Parathyroid adenoma (tissue), 2 donors: ENCODE measurements around the gene PPP1CC.

ENCODE experiments used
- H2AFZ ChIP-seq: fragments of 300-600 bp; sonication (generic); one replicate; pipeline ENCODE4 v1.7.0; 2017; ENCODE audit warnings: antibody characterized with exemption, mild to moderate bottlenecking
- H3K27ac ChIP-seq: fragments of 300-600 bp; sonication (generic); one replicate; pipeline ENCODE4 v1.7.0; 2017
- H3K27me3 ChIP-seq: fragments of 300-600 bp; sonication (generic); one replicate; pipeline ENCODE4 v1.7.0; 2017; ENCODE audit warnings: low read length; ENCODE audit not compliant: control insufficient read depth, insufficient read depth
- H3K36me3 ChIP-seq: fragments of 300-600 bp; sonication (generic); one replicate; pipeline ENCODE4 v1.7.0; 2017; ENCODE audit warnings: low read length; ENCODE audit not compliant: control insufficient read depth, insufficient read depth
- H3K4me1 ChIP-seq: fragments of 300-600 bp; sonication (generic); one replicate; pipeline ENCODE4 v1.7.0; 2017; ENCODE audit warnings: control low read depth
- H3K4me2 ChIP-seq: fragments of 300-600 bp; sonication (generic); one replicate; pipeline ENCODE4 v1.7.0; 2017; ENCODE audit warnings: low read length
- H3K4me3 ChIP-seq: fragments of 300-600 bp; sonication (generic); one replicate; pipeline ENCODE4 v1.7.0; 2017; ENCODE audit warnings: low read depth, low read length
- H3K79me2 ChIP-seq: fragments of 300-600 bp; sonication (generic); one replicate; pipeline ENCODE4 v1.7.0; 2017; ENCODE audit warnings: control low read depth
- H3K9ac ChIP-seq: fragments of 300-600 bp; sonication (generic); one replicate; pipeline ENCODE4 v1.7.0; 2017; ENCODE audit warnings: mild to moderate bottlenecking
- H3K9me3 ChIP-seq: fragments of 300-600 bp; sonication (generic); one replicate; pipeline ENCODE4 v1.7.0; 2017; ENCODE audit warnings: low read length; ENCODE audit not compliant: control insufficient read depth
- TF ChIP-seq, protein P1 (sequence below): fragments of 300-600 bp; sonication (generic); IDR thresholded peaks from one replicate; pipeline ENCODE4 v1.7.0; 2017; ENCODE audit warnings: antibody characterized with exemption, mild to moderate bottlenecking
- donor health status: primary hyperparathyroidism.

PPP1CC gene

DNA sequence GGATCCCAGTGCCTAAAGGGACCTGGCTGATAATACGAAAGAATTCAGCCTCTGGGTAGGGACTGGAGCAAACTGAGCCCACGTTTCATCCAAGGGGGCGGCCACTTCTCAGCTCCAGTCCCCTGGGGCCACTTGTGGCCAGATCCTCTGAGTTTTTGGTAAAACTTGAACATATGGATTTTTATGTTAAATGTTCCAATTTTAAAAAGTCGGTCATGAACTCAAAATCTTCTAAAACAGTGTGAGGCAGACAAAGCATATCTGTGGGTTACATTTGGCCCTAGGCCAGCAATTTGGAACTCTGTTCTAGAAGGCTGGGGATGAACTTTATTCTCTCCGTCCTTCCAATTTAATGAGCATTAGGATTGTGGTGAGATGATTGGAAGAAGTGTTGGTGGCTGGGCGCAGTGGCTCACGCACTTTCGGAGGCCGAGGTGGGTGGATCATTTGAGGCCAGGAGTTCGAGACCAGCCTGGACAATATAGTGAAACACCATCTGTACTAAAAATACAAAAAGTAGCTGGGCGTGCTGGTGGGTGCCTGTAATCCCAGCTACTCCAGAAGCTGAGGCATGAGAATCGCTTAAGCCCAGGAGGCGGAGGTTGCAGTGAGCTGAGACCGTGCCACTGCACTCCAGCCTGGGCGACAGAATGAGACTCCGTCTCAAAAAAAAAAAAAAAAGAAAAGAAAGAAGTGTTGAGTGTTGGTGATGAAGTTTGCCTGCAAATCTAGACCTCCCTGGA is 3.0 kb upstream of the PPP1CC start:
- peaks cover 3% of the 10 kb centered on the region for H3K79me2 ChIP-seq
- no peaks in the 10 kb centered on the region for H3K27me3 ChIP-seq
- H3K27ac ChIP-seq: no peak overlapping the region
- no peak overlapping the region for H3K4me2 ChIP-seq
- peaks cover 3% of the 10 kb centered on the region for H3K4me1 ChIP-seq
- no peaks in the 10 kb centered on the region for H3K9me3 ChIP-seq
- no peaks in the 10 kb centered on the region for H3K36me3 ChIP-seq
- TF ChIP-seq, protein P1, sequence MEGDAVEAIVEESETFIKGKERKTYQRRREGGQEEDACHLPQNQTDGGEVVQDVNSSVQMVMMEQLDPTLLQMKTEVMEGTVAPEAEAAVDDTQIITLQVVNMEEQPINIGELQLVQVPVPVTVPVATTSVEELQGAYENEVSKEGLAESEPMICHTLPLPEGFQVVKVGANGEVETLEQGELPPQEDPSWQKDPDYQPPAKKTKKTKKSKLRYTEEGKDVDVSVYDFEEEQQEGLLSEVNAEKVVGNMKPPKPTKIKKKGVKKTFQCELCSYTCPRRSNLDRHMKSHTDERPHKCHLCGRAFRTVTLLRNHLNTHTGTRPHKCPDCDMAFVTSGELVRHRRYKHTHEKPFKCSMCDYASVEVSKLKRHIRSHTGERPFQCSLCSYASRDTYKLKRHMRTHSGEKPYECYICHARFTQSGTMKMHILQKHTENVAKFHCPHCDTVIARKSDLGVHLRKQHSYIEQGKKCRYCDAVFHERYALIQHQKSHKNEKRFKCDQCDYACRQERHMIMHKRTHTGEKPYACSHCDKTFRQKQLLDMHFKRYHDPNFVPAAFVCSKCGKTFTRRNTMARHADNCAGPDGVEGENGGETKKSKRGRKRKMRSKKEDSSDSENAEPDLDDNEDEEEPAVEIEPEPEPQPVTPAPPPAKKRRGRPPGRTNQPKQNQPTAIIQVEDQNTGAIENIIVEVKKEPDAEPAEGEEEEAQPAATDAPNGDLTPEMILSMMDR: no peak
- no peak overlapping the region for H2AFZ ChIP-seq
- H3K9ac ChIP-seq: no peak overlapping the region
- H3K4me3 ChIP-seq: no peak overlapping the region

DNA sequence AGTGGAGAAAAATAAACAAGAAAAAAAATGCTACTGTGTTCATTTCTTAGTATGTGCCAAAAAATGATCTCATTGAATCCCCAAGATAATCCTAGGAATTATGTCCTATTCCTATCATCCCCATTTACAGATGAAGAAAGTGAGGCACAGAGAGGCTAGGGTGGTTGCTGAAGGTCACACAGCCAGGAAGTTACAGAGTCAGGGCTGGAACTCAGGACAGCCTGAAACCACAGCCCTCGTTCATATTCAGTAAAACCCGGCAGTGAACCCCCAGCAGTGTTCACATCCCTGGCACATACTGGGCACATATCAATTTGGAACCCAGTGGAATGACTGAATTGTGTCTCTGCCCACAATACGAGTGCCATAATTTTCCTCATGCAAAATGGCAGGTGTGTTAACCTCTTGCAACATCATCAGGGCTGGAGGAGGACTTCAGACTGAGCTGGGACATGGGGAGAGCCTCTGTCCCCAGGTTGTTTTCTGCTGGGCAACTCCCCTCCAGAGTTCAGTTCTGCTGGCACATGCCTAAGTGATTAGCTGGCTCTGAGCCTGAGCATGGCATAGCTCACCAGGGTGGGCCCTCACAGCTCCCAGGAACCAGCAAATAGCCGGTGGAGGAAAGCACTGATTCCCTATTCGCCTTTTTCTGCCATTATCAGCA is 2.0 kb upstream of the PPP1CC start:
- H3K4me2 ChIP-seq: no peak overlapping the region
- H3K36me3 ChIP-seq: no peaks in the 10 kb centered on the region
- H3K4me1 ChIP-seq: peaks cover 3% of the 10 kb centered on the region
- peaks cover 7% of the 10 kb centered on the region for H3K79me2 ChIP-seq
- no peak overlapping the region for H2AFZ ChIP-seq
- no peak overlapping the region for H3K27ac ChIP-seq
- no peaks in the 10 kb centered on the region for H3K27me3 ChIP-seq
- no peak overlapping the region for H3K4me3 ChIP-seq
- no peak overlapping the region for H3K9ac ChIP-seq
- H3K9me3 ChIP-seq: no peaks in the 10 kb centered on the region
- TF ChIP-seq, protein P1: no peak

DNA sequence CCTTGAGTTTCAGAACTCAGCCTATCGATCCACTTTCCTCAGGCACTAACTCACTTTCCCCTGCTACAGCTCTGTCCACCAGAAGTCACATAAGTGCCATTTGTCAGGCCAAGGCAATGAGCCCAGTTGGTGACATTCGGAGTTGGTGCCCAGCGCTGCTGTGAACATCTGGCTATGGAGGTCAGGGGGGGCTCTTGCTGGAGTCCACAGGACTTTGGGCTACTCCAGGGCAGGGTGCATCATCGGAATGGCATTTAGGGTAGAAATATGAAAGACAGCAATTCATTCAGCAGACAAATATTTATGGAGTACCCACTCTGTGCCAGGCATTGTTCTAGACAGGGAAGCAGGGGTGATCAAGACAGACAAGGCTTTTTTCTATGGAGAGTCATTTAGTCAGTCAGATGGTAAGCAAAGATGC is 1.5 kb upstream of the PPP1CC start:
- Histone ChIP-seq H3K4me3 (no peak overlapping the region), H3K36me3 (no peaks in the 10 kb centered on the region), H3K9ac (no peak overlapping the region), H3K4me1 (peaks cover 3% of the 10 kb centered on the region), H3K27me3 (no peaks in the 10 kb centered on the region), H3K79me2 (peaks cover 7% of the 10 kb centered on the region), H3K9me3 (no peaks in the 10 kb centered on the region), H3K27ac (no peak overlapping the region), H2AFZ (peak overlapping the region; percentile 100), H3K4me2 (no peak overlapping the region)
- TF ChIP-seq, protein P1: no peak

DNA sequence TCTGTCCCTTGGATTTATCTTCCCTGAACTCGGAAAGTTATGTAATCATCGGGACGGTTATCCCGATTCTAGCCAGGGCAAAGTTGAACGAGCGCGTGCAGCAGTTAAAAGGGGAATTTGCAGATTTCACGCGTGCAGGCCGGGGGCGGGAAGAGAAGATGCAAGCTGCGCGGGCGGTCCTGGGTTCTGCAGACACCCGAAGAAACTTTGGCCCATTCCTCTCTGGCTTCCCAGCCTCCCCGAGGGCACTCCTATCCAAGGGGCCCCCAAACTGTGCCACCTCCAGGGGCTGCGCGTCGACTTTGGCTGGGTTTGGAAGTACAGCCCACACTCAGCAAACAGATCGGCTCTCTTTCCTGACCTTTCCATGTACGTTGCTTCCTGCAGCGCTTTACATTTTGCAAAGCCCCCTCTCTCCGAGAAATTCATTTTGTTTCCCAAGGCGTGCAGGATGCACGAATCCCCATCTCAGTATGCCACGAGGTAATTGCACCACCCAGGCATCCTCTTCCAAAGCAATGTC is 941 bp upstream of the PPP1CC start:
- TF ChIP-seq, protein P1: no peak
- Histone ChIP-seq H3K9ac (no peak overlapping the region), H3K27ac (no peak overlapping the region), H3K4me2 (peak overlapping the region; percentile 90), H2AFZ (peak overlapping the region; percentile 100), H3K79me2 (peaks cover 12% of the 10 kb centered on the region), H3K4me1 (peaks cover 7% of the 10 kb centered on the region), H3K9me3 (no peaks in the 10 kb centered on the region), H3K27me3 (no peaks in the 10 kb centered on the region), H3K4me3 (peak overlapping the region; percentile 86), H3K36me3 (no peaks in the 10 kb centered on the region)
